EL (cell line): ENCODE measurements around the gene LDB3.
A peak's percentile ranks its signal among the peaks of the same experiment; 100 is the strongest.

Experiments
- DNase-seq: peaks from one replicate; pipeline ENCODE4 v3.0.0-alpha.2; 2016

Gene LDB3

DNA sequence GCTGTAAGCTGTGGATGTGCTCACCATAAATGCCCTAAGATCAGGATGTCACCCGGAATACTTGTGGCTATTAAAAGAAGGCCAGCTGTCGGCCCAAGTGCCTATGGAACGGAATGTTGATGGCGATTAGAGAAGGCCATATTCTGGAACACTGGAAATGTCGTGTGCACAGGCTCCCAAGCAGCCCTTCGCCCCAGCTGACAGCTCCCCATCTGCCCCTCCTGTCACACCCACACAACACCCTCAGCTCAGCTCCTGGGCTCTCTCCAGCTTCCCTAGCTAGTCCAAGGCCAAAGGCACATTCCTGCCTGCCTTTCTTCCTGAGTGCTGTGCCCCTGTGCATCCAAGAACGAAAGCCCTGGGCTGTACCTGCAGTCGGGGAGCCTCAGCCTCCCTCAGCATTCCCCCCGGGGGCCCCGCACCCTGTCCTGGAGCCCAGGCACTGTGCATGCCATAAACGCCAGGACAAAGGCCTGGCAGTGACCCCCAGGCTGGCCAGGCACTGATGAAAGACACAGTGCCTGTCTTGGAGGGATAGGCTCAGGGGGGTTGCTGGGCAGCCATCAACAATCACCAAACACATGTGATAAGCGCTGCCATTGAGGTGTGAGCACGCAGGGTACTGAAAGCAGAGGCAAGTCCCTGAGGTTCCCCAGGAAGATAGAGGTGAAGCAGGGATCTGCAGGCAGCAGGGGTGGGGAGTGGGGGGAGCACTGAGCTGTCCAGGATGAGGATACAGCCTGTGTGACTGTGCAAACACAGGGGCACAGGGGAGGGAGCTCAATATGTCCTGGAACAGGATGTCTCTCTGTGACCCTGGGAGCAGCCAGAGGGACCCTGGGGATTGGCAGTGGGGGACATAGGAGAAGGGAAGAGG is 3.7 kb upstream of the LDB3 start:
- no peak for DNase-seq

GRCh38 chr10:86665218-86665607 is 3.1 kb upstream of the LDB3 start:
- no peak for DNase-seq

GRCh38 chr10:86665868-86666267 is 2.4 kb upstream of the LDB3 start:
- no peak for DNase-seq

DNA sequence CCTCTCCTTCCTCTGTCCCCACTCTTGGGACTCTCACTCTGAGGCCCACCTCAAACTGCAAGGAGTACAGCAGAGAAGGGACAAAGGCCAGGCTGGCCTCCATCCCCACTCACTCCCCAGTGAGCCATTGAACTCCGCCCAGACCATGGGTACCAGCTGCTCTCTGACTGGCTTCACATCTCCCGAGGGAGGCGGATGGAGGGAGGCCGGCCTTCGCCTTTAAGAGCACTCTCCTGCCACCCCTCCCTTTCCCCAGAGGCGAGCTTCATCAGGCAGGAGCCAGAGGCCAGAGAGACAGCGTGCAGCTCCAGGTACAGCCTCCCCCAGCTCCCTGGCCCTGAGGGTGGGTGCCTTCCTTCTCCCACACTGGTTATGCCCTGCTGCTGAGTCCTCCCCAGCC is 1.8 kb upstream of the LDB3 start:
- no peak for DNase-seq

DNA sequence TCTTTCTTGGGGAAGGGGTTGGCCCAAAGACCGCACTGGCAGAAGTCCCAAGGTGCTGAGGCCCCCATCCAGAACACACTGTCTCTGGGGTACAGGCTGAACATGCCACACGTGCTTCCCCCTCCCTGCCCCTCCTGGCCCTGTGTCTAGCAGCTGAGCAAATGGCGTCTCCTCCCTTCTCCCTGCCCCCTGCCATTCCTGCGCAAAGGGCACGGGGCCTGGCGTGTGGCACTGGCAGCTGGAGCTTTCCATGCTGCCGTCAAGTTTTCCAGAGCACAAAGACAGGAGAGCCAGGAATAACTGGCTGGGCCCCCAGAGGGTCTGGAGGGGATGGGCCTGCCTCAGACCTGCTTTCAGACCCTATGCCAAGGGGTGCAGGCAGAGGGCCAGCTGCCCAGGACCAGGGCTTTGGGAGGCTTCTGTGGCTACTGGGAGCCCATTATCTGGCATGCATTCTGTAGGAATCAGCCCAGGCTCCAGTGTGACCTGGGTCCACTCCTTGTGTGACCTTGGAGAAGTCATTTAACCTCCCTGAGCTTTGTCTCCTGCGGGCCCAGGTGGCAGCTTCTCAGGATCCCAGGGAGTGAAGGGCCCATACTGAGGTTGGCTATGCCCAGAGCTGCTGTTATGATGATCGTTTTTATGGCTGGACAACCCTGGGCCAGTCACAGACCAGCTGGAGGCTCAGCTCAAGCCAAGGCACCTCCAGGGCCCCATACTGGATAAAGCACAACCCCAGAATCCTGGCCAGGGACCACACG is 710 bp upstream of the LDB3 start:
- DNase-seq: no peak

- no peak for DNase-seq
These were observed 2.0 kb downstream of the LDB3 start for GRCh38 chr10:86670290-86670811.

DNA sequence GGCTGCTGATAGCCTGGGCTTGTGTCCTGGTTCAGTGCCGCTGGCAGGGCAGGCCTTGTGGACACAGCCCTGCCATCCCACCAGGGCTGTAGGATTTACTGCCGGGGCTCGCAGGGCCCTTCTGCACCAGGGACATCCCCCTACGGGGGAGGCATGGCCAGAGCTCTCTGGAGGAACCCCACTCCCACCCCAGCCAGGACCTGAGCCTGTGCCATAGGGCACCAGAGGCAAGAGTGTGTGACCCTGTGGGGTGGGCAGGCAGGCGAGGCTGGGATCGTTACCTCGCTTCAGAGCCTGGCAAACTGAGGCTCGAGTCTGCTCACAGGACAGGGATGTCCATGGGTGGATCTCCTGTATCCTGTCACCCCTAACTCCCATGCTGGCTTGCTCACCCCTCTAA is 2.6 kb downstream of the LDB3 start:
- DNase-seq: no peak

- DNase-seq: no peak
These were observed 3.1 kb downstream of the LDB3 start for GRCh38 chr10:86671419-86671818.

DNA sequence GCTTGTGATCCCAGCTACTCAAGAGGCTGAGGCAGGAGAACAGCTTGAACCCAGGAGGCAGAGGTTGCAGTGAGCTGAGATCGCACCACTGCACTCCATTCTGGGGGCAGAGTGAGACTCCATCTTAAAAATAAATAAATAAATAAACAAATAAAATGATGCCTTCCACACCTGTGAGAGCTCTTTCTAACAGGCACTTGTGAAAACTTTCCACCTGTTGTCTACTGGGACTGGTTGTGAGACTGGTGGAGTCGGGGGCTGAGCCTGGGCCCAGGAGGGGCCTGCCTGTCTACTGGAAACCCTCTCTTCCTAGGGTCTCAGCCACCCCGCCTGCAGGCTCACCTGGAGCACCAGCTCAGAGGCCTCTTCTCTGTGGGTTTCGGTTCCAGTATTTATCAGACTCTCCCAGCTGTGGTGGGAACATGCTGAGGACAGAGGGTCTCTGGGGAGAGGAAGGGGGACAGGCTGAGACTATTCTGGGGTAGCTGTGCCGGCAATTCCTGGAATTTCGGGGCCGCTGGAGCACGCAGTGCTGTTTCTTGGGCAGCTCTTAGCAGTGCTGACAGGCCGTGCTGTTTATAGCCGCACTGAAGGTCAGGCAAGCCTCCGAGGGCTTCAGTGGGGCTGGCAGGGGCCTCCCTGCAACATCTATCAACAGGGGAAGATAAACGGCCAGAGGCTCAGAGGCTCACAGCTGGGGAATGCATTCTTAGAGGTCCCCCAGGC is 3.8 kb downstream of the LDB3 start:
- DNase-seq: no peak

GRCh38 chr10:86673216-86673826 is 5.0 kb downstream of the LDB3 start:
- no peak for DNase-seq

- DNase-seq: no peak
These were observed 5.7 kb downstream of the LDB3 start for GRCh38 chr10:86673827-86674581.

GRCh38 chr10:86674912-86675311 is 6.6 kb downstream of the LDB3 start:
- DNase-seq: no peak

- no peak for DNase-seq
These were observed 9.1 kb downstream of the LDB3 start for GRCh38 chr10:86677374-86677773.

DNA sequence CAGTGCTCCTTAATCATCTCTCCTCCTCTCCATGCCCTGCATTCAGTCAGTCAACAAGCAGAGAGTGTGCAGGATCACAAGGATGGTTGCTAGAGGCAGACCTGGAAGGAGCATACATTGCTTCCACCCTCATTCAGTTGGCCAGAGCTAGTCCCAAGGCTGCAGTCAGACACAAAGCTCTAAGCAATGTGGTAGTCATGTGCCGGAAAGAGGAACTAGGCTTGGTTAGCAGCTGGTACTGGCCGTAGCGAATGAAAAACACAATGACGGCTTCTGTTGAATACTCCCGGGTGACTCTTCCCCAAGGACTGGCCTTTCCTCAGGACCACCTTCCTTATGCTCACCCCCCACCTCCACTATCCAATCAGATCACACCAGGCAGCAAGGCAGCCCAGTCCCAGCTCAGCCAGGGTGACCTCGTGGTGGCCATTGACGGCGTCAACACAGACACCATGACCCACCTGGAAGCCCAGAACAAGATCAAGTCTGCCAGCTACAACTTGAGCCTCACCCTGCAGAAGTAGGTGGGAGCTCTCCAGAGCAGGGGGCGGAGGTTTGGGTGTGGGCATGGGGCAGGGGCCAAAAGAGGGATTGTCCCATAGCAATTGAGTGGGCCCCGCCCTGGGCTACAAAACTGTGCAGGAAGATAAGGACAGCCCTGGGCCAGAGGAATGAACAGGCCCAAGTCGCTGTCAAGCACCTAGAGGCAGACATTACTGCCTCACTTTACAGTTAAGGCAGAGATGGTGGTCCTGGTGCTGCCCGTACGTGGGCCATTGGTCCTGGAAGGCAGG is 10.9 kb downstream of the LDB3 start:
- DNase-seq: no peak

DNA sequence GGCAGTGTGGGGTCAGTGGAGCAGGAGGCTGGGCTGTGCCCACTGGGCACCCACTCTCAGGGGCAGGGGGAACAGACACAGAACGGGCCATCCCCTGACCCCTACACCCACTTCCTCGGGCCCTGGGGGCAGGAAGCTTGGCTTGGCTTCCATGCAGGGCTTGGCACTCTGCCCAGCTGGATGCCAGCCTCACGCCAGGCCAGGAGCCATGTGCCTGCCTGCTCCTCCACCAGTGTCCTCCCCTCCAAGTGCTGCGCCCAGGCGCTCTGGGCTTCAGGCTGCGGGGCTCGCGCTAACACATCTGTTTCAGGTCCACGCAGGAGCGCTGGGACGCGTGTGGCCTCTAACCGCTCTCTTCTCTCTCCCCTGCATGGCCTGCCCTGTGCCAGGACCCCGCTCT is 12.7 kb downstream of the LDB3 start:
- DNase-seq: no peak

DNA sequence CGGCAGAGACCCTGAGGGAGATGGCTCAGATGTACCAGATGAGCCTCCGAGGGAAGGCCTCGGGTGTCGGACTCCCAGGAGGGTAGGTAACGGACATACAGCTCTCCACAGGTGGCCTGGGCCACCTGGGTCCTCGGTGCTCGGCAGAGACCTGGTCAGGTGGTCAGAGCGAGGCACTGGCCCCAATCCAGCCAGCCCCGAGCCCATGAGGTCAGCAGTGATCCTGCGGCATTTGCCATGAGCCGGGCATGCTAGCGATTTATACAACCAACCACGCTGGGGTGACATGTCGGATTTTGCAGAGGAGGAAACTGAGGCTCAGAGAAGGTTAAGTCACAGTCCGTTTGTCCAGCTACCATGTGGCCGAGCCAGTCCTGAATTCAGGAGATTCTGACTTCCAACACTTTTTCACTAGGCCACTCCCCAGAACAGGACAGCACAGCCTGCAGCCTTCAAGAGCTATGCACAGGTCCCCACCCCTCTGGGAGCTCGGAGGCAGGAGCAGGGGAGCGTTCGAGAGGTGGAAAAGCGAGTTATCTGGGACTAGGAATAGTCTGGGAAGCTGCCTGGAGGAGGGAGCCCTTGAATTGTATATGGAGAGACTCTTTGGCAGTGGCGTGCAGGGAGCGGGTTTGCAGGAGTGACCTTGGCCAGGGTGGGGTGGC is 13.5 kb downstream of the LDB3 start:
- DNase-seq: no peak

- DNase-seq: no peak
These were observed 14.4 kb downstream of the LDB3 start for GRCh38 chr10:86682675-86683074.

DNA sequence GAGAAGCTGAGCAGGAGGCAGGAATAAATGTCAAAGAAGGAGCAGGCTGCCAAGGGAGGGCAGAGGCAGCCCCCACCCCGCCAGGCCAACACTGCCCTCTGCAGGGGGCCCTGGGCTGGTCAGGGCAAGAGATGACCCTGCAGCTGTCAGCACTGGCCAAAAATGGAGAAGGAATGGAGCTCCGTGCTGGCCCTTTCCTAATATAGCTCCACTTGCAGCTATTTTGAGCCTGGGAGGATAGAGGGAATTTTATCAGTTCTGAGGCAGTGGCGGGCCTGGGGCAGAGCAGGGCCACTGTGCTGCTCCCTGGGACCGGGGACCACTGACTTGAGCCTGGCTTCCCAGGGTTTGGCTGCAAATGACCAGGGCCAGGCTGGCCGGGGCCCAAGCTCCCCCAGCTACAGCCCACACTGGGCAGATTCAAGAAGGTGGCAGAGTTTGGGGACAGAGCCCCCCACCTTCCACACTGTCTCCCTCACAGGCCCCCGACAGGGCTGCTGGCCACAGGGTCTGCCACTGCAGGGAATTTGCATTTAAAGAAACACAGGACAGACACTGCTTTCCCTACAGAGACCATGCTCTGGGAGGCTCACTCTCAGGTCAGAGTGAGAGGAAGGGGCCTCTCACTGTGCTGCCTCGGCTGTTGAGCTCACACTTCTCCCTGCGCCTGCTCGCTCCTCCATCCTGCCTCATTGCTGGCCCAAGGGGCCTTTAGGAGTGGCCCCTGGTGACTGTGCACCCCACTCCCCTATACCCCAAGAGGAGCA is 16.2 kb downstream of the LDB3 start:
- DNase-seq: peak; percentile 28

- DNase-seq: no peak
These were observed 17.1 kb downstream of the LDB3 start for GRCh38 chr10:86685416-86685815.
